K562 (cell line): Measurements from ENCODE around the gene NECTIN4. TPM values are rescaled to one million over a fixed set of nuclear protein-coding genes. Genes with fewer than 3 reads are reported as not detected.
A peak's percentile ranks its signal among the peaks of the same experiment; 100 is the strongest.

Experiments used
- ADNP ChIP-seq: fragments of 200-800 bp; sonication (Bioruptor generic); IDR thresholded peaks from 2 replicates; pipeline ENCODE4 v1.6.1; 2016; ENCODE audit warnings: missing genetic modification characterization, missing compliant biosample characterization
- EHMT2 ChIP-seq: fragments of 450-650 bp; IDR thresholded peaks from 2 replicates; pipeline ENCODE4 v1.6.1; 2018; ENCODE audit warnings: antibody characterized with exemption
- MAFF ChIP-seq: IDR thresholded peaks from 2 replicates; pipeline ENCODE4 v1.6.1; 2012; ENCODE audit warnings: low read length, improper control_type of control experiment
- NCOA1 ChIP-seq: fragments of 450-650 bp; IDR thresholded peaks from 2 replicates; pipeline ENCODE4 v1.6.1; 2016; ENCODE audit warnings: low read depth
- NCOA6 ChIP-seq: fragments of 450-650 bp; IDR thresholded peaks from 2 replicates; pipeline ENCODE4 v1.6.1; 2017; ENCODE audit warnings: mild to moderate bottlenecking
- POLR2A ChIP-seq: fragments of 450-650 bp; conservative IDR thresholded peaks from 2 replicates; pipeline ENCODE4 v1.6.1; 2016
- POLR2G ChIP-seq: fragments of 200-400 bp; formaldehyde crosslinking; IDR thresholded peaks from 2 replicates; pipeline ENCODE4 v1.6.1; 2017; ENCODE audit warnings: low read depth, mild to moderate bottlenecking, antibody characterized with exemption, low read length, moderate library complexity
- PRMT5 ChIP-seq: sonication (generic); formaldehyde crosslinking; IDR thresholded peaks from 2 replicates; pipeline ENCODE4 v1.5.0; 2020; ENCODE audit warnings: missing genetic modification reagents
- RBBP5 ChIP-seq: fragments of 200-600 bp; sonication (generic); IDR thresholded peaks from 2 replicates; pipeline ENCODE4 v1.6.1; 2012; ENCODE audit warnings: borderline replicate concordance, mild to moderate bottlenecking, low read length, control low read depth, inconsistent platforms; ENCODE audit not compliant: insufficient read depth, poor library complexity, severe bottlenecking
- SREBF2 ChIP-seq: sonication (generic); formaldehyde crosslinking; IDR thresholded peaks from 2 replicates; pipeline ENCODE4 v1.4.0; 2020; ENCODE audit warnings: mild to moderate bottlenecking, missing genetic modification reagents
- ZBTB7A ChIP-seq: IDR thresholded peaks from 2 replicates; pipeline ENCODE4 v1.6.1; 2011; ENCODE audit warnings: low read depth, mild to moderate bottlenecking, low read length, moderate library complexity, borderline replicate concordance; ENCODE audit not compliant: control insufficient read depth
- ZNF696 ChIP-seq: fragments of 250-450 bp; sonication (Bioruptor Pico); conservative IDR thresholded peaks from 2 replicates; pipeline ENCODE4 v1.4.0; 2020; ENCODE audit warnings: mild to moderate bottlenecking, moderate library complexity
- ZNF764 ChIP-seq: fragments of 250-450 bp; sonication (Bioruptor Pico); IDR thresholded peaks from 2 replicates; pipeline ENCODE4 v1.4.0; 2020; ENCODE audit warnings: low read depth, mild to moderate bottlenecking, moderate library complexity
- ZZZ3 ChIP-seq: fragments of 450-650 bp; IDR thresholded peaks from 2 replicates; pipeline ENCODE4 v1.6.1; 2016; ENCODE audit warnings: antibody characterized with exemption, mild to moderate bottlenecking, moderate library complexity
- polyA plus RNA-seq, 8 experiments: library from polyadenylated mRNA; depleted of rRNA in 4 of 8; stranded (reverse) in 5 of 8; unstranded in 3 of 8; fragments of >200 nt; fragmentation: Nextera tagmentation in 2 of 8; fragmentation: Illumina TruSeq in 1 of 8; extraction: Ambion mirVana in 2 of 8; extraction: Trizol in 1 of 8; gene quantifications; 2 replicates each; pipeline versions ENCODE4 v1.2.1 to v1.2.3, GENCODE V29; 2011 to 2014; ENCODE audit warnings: inconsistent platforms in 1 of 8, missing spikeins in 1 of 8
- total RNA-seq, 7 experiments: library from RNA; depleted of rRNA in 6 of 7; stranded (reverse); fragments of >200 nt in 6 of 7; fragmentation: Illumina TruSeq in 2 of 7; extraction: Trizol in 2 of 7; gene quantifications; 2 replicates each; pipeline versions ENCODE4 v1.2.1 to v1.2.3, GENCODE V29; 2011 to 2021; ENCODE audit warnings: low replicate concordance in 1 of 7
- TF ChIP-seq, protein P1 (sequence below): sonication (generic); formaldehyde crosslinking; IDR thresholded peaks from 2 replicates; pipeline ENCODE4 v1.8.1; 2023; ENCODE audit warnings: missing genetic modification reagents, mild to moderate bottlenecking, borderline replicate concordance
- TF ChIP-seq, protein P2 (sequence below): IDR thresholded peaks from 3 replicates; pipeline ENCODE4 v1.6.1; 2011; ENCODE audit warnings: borderline replicate concordance, mild to moderate bottlenecking; ENCODE audit not compliant: insufficient read length, insufficient read depth
- TF ChIP-seq, protein P3 (sequence below): IDR thresholded peaks from 2 replicates; pipeline ENCODE4 v1.6.1; 2011; ENCODE audit warnings: borderline replicate concordance, low read depth, mild to moderate bottlenecking, moderate library complexity, low read length; ENCODE audit not compliant: insufficient read depth, poor library complexity, severe bottlenecking
- TF ChIP-seq, protein P4 (sequence below): sonication (generic); formaldehyde crosslinking; IDR thresholded peaks from 2 replicates; pipeline ENCODE4 v1.8.1; 2023; ENCODE audit warnings: mild to moderate bottlenecking, missing genetic modification reagents

Gene NECTIN4
- total and polyA plus RNA-seq, 9 of the 15 experiments (the other 6 are each of a cell fraction or from before 2014, with no cell fraction given) = 0.01 to 0.09 TPM; not detected in 7

DNA sequence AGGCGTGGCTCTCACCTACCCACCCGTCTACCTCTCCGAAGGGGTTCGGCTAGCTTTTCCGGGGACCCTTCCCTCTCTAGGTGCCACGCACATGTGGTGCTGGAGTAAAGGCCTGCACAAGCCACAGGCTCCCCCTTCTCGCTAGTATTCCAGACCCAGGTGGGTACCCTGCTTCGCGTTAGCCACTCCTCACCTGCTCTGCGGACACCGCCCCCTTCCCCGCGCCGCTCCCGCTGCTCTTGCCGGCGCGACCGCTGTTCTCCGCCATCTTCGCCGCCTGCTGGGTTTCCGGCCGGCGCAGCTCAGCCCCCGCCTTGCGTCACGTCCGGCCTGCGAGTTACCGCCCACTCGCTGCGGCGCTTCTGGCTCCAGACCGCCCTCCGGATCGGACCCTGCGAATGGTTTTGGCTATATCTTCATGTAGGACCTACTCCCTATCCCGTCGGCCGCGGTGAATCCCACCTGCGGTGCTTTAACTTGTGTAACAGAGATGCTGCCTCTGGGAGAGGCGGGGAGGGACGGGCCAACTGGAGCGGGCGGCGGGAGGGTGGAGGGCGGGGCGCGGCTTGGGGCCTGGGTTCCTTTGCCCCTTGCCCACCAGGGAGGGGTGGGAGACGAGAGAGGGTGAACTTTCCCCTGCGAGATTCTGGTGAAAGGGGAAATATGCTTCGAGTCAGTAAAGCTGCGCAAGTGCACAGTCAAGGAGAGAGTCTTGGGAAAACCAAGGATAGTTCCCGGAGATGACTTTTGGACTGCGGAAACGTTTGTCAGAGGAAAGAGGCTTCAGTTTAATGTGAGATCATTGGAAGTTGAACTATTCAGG, 28.6 kb upstream of the NECTIN4 start, which contains the start of the genes NIT1 and PFDN2 (continued):
- TF ChIP-seq, protein P1, sequence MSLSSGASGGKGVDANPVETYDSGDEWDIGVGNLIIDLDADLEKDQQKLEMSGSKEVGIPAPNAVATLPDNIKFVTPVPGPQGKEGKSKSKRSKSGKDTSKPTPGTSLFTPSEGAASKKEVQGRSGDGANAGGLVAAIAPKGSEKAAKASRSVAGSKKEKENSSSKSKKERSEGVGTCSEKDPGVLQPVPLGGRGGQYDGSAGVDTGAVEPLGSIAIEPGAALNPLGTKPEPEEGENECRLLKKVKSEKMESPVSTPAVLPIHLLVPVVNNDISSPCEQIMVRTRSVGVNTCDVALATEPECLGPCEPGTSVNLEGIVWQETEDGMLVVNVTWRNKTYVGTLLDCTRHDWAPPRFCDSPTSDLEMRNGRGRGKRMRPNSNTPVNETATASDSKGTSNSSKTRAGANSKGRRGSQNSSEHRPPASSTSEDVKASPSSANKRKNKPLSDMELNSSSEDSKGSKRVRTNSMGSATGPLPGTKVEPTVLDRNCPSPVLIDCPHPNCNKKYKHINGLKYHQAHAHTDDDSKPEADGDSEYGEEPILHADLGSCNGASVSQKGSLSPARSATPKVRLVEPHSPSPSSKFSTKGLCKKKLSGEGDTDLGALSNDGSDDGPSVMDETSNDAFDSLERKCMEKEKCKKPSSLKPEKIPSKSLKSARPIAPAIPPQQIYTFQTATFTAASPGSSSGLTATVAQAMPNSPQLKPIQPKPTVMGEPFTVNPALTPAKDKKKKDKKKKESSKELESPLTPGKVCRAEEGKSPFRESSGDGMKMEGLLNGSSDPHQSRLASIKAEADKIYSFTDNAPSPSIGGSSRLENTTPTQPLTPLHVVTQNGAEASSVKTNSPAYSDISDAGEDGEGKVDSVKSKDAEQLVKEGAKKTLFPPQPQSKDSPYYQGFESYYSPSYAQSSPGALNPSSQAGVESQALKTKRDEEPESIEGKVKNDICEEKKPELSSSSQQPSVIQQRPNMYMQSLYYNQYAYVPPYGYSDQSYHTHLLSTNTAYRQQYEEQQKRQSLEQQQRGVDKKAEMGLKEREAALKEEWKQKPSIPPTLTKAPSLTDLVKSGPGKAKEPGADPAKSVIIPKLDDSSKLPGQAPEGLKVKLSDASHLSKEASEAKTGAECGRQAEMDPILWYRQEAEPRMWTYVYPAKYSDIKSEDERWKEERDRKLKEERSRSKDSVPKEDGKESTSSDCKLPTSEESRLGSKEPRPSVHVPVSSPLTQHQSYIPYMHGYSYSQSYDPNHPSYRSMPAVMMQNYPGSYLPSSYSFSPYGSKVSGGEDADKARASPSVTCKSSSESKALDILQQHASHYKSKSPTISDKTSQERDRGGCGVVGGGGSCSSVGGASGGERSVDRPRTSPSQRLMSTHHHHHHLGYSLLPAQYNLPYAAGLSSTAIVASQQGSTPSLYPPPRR (CRISPR knock-in tag) = peak; percentile 94
- TF ChIP-seq PRMT5 (CRISPR knock-in tag) = no peak
- TF ChIP-seq RBBP5 = peak; percentile 95
- no peak for TF ChIP-seq ZNF764 (CRISPR knock-in tag)
- no peak for TF ChIP-seq ADNP (tag)
- TF ChIP-seq SREBF2 = no peak
- no peak for TF ChIP-seq MAFF
- TF ChIP-seq POLR2G = peak; percentile 99
- no peak for TF ChIP-seq NCOA6
- TF ChIP-seq, protein P2, sequence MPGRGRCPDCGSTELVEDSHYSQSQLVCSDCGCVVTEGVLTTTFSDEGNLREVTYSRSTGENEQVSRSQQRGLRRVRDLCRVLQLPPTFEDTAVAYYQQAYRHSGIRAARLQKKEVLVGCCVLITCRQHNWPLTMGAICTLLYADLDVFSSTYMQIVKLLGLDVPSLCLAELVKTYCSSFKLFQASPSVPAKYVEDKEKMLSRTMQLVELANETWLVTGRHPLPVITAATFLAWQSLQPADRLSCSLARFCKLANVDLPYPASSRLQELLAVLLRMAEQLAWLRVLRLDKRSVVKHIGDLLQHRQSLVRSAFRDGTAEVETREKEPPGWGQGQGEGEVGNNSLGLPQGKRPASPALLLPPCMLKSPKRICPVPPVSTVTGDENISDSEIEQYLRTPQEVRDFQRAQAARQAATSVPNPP = no peak
- peak; percentile 94 for TF ChIP-seq POLR2A
- TF ChIP-seq ZNF696 = no peak
- no peak; the same call in 1 of the 2 replicates for TF ChIP-seq NCOA1
- TF ChIP-seq, protein P3, sequence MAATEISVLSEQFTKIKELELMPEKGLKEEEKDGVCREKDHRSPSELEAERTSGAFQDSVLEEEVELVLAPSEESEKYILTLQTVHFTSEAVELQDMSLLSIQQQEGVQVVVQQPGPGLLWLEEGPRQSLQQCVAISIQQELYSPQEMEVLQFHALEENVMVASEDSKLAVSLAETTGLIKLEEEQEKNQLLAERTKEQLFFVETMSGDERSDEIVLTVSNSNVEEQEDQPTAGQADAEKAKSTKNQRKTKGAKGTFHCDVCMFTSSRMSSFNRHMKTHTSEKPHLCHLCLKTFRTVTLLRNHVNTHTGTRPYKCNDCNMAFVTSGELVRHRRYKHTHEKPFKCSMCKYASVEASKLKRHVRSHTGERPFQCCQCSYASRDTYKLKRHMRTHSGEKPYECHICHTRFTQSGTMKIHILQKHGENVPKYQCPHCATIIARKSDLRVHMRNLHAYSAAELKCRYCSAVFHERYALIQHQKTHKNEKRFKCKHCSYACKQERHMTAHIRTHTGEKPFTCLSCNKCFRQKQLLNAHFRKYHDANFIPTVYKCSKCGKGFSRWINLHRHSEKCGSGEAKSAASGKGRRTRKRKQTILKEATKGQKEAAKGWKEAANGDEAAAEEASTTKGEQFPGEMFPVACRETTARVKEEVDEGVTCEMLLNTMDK = no peak
- no peak for TF ChIP-seq EHMT2
- TF ChIP-seq, protein P4, sequence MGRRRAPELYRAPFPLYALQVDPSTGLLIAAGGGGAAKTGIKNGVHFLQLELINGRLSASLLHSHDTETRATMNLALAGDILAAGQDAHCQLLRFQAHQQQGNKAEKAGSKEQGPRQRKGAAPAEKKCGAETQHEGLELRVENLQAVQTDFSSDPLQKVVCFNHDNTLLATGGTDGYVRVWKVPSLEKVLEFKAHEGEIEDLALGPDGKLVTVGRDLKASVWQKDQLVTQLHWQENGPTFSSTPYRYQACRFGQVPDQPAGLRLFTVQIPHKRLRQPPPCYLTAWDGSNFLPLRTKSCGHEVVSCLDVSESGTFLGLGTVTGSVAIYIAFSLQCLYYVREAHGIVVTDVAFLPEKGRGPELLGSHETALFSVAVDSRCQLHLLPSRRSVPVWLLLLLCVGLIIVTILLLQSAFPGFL = no peak
- TF ChIP-seq ZZZ3 = no peak
- TF ChIP-seq ZBTB7A = peak; percentile 44; the same call in 1 of the 2 replicates
